ENCODE results near the gene PEPD. TPM values are rescaled to one million over a fixed set of nuclear protein-coding genes. Genes with fewer than 3 reads are reported as not detected.

PEPD gene
- total RNA-seq, 1 experiment from 2014 or later, result 116 TPM

- Mint-ChIP-seq H3K4me1 (ENCODE audit: low read depth, unreplicated experiment) (no peaks in the 10 kb centered on the region), H3K9me3 (ENCODE audit: unreplicated experiment) (no peaks in the 10 kb centered on the region), H3K36me3 (ENCODE audit: insufficient read depth, unreplicated experiment) (peaks cover 15% of the 10 kb centered on the region), H3K27ac (ENCODE audit: unreplicated experiment) (no peak overlapping the region), H3K4me3 (ENCODE audit: unreplicated experiment) (no peak overlapping the region), H3K27me3 (ENCODE audit: insufficient read depth, unreplicated experiment) (no peaks in the 10 kb centered on the region)
- no peaks in the 10 kb centered on the region for H3K4me1 ChIP-seq
- ChIA-PET POLR2A (no interaction called here), CTCF (interaction anchor here (1.3 kb wide), 2 partner anchors 10 to 338 kb away, joined by 3 to 6 read pairs; no protein-coding TSS in a partner anchor)
- no TSS peak for BruUV-seq (replicated peaks)
- H3K36me3 ChIP-seq (ENCODE audit: control insufficient read depth, insufficient read depth, low read length), result no peaks in the 10 kb centered on the region; the same call in 1 of the 2 replicates
- no peaks in the 10 kb centered on the region for H3K9me3 ChIP-seq
- H3K4me3 ChIP-seq (ENCODE audit: low read depth, low read length), result no peak overlapping the region
- H3K27me3 ChIP-seq (replicated peaks; ENCODE audit: control insufficient read depth, insufficient read depth, low read length), result no peaks in the 10 kb centered on the region
- DNase-seq, result peak in 1 of 2 experiments; percentile 25
- TF ChIP-seq, protein P1, sequence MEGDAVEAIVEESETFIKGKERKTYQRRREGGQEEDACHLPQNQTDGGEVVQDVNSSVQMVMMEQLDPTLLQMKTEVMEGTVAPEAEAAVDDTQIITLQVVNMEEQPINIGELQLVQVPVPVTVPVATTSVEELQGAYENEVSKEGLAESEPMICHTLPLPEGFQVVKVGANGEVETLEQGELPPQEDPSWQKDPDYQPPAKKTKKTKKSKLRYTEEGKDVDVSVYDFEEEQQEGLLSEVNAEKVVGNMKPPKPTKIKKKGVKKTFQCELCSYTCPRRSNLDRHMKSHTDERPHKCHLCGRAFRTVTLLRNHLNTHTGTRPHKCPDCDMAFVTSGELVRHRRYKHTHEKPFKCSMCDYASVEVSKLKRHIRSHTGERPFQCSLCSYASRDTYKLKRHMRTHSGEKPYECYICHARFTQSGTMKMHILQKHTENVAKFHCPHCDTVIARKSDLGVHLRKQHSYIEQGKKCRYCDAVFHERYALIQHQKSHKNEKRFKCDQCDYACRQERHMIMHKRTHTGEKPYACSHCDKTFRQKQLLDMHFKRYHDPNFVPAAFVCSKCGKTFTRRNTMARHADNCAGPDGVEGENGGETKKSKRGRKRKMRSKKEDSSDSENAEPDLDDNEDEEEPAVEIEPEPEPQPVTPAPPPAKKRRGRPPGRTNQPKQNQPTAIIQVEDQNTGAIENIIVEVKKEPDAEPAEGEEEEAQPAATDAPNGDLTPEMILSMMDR (IDR thresholded peaks at IDR 0.05; ENCODE audit: insufficient read depth in 1 of 2, low read depth in 1 of 2, low read length in 1 of 2, severe bottlenecking in 1 of 2, unreplicated experiment in 1 of 2), result no peak
- intact Hi-C loops (cut with micrococcal nuclease; ENCODE audit: unreplicated experiment), result no loop called here
These were observed 81.3 kb downstream of the PEPD start for GRCh38 chr19:33440241-33440640.

DNA sequence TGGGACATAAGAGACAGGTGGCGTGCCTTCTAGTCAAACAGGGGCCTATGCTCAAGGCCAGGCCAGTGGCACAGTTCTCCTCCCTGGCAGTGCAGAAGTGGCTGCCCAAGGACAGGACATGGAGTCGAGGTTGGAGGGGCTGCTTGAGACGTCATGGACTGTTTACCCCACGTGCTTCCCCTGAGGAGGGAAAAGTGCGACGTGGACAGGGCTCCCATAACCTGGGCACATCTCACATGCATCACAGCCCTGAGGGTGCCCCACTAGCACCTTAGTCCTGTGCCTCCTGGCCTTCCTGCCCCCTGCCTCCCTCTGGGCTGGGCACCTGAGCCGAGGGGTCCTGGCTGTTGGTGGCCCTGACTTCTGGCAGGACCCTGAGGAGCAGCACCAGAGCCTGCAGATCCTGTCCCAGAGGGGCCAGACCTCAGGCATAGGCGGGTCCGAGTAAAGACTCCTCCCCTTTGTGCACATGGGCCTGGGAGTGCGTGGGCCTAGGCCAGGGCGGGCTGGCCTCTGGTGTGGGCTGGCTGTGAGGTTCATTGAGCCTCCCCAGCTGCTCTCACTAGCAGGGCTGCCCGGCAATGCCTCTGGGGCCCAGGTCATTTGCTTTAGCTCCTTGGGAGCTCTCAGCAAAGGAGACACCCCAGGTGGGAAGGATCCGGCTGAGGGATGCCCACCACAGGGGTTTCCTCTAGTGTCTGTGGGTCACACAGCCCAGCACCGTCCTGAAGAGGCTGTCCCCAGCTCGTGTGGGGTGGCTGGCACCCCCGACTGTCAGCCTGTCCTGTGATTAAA lies 82.4 kb downstream of the PEPD start:
- Mint-ChIP-seq H3K4me1 (ENCODE audit: low read depth, unreplicated experiment) (no peaks in the 10 kb centered on the region), H3K27me3 (ENCODE audit: insufficient read depth, unreplicated experiment) (no peaks in the 10 kb centered on the region), H3K4me3 (ENCODE audit: unreplicated experiment) (no peak overlapping the region), H3K9me3 (ENCODE audit: unreplicated experiment) (no peaks in the 10 kb centered on the region), H3K27ac (ENCODE audit: unreplicated experiment) (no peak overlapping the region), H3K36me3 (ENCODE audit: insufficient read depth, unreplicated experiment) (peaks cover 5% of the 10 kb centered on the region)
- ChIA-PET POLR2A (no interaction called here), CTCF (interaction anchor here (0.6 to 1.3 kb wide), 3 partner anchors 9 to 339 kb away, joined by 3 to 6 read pairs (median 3); no protein-coding TSS in a partner anchor)
- no TSS peak for BruUV-seq (replicated peaks)
- no peaks in the 10 kb centered on the region for H3K4me1 ChIP-seq
- DNase-seq, result peak in 1 of 2 experiments; percentile 23
- no peak overlapping the region for H3K4me3 ChIP-seq (ENCODE audit: low read depth, low read length)
- H3K36me3 ChIP-seq (ENCODE audit: control insufficient read depth, insufficient read depth, low read length), result no peaks in the 10 kb centered on the region
- H3K9me3 ChIP-seq, result no peaks in the 10 kb centered on the region
- intact Hi-C loops (cut with micrococcal nuclease; ENCODE audit: unreplicated experiment), result loop anchor here (10.0 kb wide), 1 partner anchor 266 kb away; no protein-coding TSS in a partner anchor
- TF ChIP-seq, protein P1 (IDR thresholded peaks at IDR 0.05; ENCODE audit: insufficient read depth in 1 of 2, low read depth in 1 of 2, low read length in 1 of 2, severe bottlenecking in 1 of 2, unreplicated experiment in 1 of 2), result no peak
- H3K27me3 ChIP-seq (replicated peaks; ENCODE audit: control insufficient read depth, insufficient read depth, low read length), result no peaks in the 10 kb centered on the region

- no peak overlapping the region for H3K4me3 Mint-ChIP-seq (ENCODE audit: unreplicated experiment)
- no TSS peak for BruUV-seq (replicated peaks)
These were observed 83.5 kb downstream of the PEPD start for GRCh38 chr19:33437821-33438671.

More at GRCh38 chr19:33437821-33438671, 83.5 kb downstream of the PEPD start:
- intact Hi-C loops (cut with micrococcal nuclease; ENCODE audit: unreplicated experiment), result loop anchor here (10.0 kb wide), 1 partner anchor 267 kb away; no protein-coding TSS in a partner anchor
- H3K36me3 Mint-ChIP-seq (ENCODE audit: insufficient read depth, unreplicated experiment), result peaks cover 5% of the 10 kb centered on the region
- Histone ChIP-seq H3K4me3 (ENCODE audit: low read depth, low read length) (no peak overlapping the region), H3K9me3 (no peaks in the 10 kb centered on the region), H3K4me1 (no peaks in the 10 kb centered on the region), H3K36me3 (ENCODE audit: control insufficient read depth, insufficient read depth, low read length) (no peaks in the 10 kb centered on the region), H3K27me3 (replicated peaks; ENCODE audit: control insufficient read depth, insufficient read depth, low read length) (no peaks in the 10 kb centered on the region)
- H3K4me1 Mint-ChIP-seq (ENCODE audit: low read depth, unreplicated experiment), result no peaks in the 10 kb centered on the region
- H3K27ac Mint-ChIP-seq (ENCODE audit: unreplicated experiment), result no peak overlapping the region
- ChIA-PET CTCF (interaction anchor here (0.6 kb wide), 2 partner anchors 189 to 240 kb away, joined by 3 to 4 read pairs; no protein-coding TSS in a partner anchor), POLR2A (no interaction called here)
- TF ChIP-seq, protein P1 (IDR thresholded peaks at IDR 0.05; ENCODE audit: insufficient read depth in 1 of 2, low read depth in 1 of 2, low read length in 1 of 2, severe bottlenecking in 1 of 2, unreplicated experiment in 1 of 2), result peak; percentile 10 to 23
- no peaks in the 10 kb centered on the region for H3K9me3 Mint-ChIP-seq (ENCODE audit: unreplicated experiment)
- no peaks in the 10 kb centered on the region for H3K27me3 Mint-ChIP-seq (ENCODE audit: insufficient read depth, unreplicated experiment)
- peak in 1 of 2 experiments; percentile 19 for DNase-seq
